RWPE2 (cell line): ENCODE measurements around the gene SPRY1.

Source experiments
- ATAC-seq: fragments of 200-7000 bp; cut with Tn5 transposase; 3 replicates; pipeline ENCODE4 v1.9.1; 2021; ENCODE audit warnings: low read depth
- DNase-seq: peaks from one replicate; pipeline ENCODE4 v3.0.0-alpha.2; 2020; ENCODE audit warnings: low spot score
- H3K27ac ChIP-seq: fragments of 450-650 bp; 2 replicates; pipeline ENCODE4 v1.5.1; 2017; ENCODE audit warnings: mild to moderate bottlenecking; ENCODE audit not compliant: poor library complexity, severe bottlenecking
- H3K27me3 ChIP-seq: fragments of 250-450 bp; sonication (Bioruptor Pico); 2 replicates; pipeline ENCODE4 v1.5.1; 2021; ENCODE audit warnings: mild to moderate bottlenecking, moderate library complexity; ENCODE audit not compliant: insufficient read depth, poor library complexity, severe bottlenecking
- H3K36me3 ChIP-seq: fragments of 250-450 bp; sonication (Bioruptor Pico); 2 replicates; pipeline ENCODE4 v1.5.1; 2020; ENCODE audit warnings: low read depth, mild to moderate bottlenecking, moderate library complexity
- H3K4me1 ChIP-seq: fragments of 250-450 bp; sonication (Bioruptor Pico); 2 replicates; pipeline ENCODE4 v1.5.1; 2021; ENCODE audit warnings: mild to moderate bottlenecking, moderate library complexity; ENCODE audit not compliant: insufficient read depth, poor library complexity, severe bottlenecking
- H3K4me3 ChIP-seq: fragments of 250-450 bp; sonication (Bioruptor Pico); 2 replicates; pipeline ENCODE4 v1.5.1; 2021; ENCODE audit warnings: mild to moderate bottlenecking, moderate library complexity; ENCODE audit not compliant: severe bottlenecking
- H3K9me3 ChIP-seq: fragments of 250-450 bp; sonication (Bioruptor Pico); 2 replicates; pipeline ENCODE4 v1.5.1; 2021; ENCODE audit warnings: mild to moderate bottlenecking, moderate library complexity; ENCODE audit not compliant: severe bottlenecking
- CTCF ChIP-seq: fragments of 450-650 bp; IDR thresholded peaks from one replicate; pipeline ENCODE4 v1.5.1; 2017; ENCODE audit warnings: mild to moderate bottlenecking, moderate library complexity; ENCODE audit not compliant: poor library complexity, severe bottlenecking

Gene SPRY1

GRCh38 chr4:123421227-123421936, 24.8 kb downstream of the SPRY1 start:
- Histone ChIP-seq H3K9me3 (no peaks in the 10 kb centered on the region), H3K36me3 (no peaks in the 10 kb centered on the region), H3K27ac (no peak overlapping the region), H3K4me1 (peaks cover 41% of the 10 kb centered on the region), H3K4me3 (no peak overlapping the region), H3K27me3 (no peaks in the 10 kb centered on the region)
- DNase-seq, result no peak
- ATAC-seq, result peak; percentile 36
- TF ChIP-seq CTCF, result no peak

DNA sequence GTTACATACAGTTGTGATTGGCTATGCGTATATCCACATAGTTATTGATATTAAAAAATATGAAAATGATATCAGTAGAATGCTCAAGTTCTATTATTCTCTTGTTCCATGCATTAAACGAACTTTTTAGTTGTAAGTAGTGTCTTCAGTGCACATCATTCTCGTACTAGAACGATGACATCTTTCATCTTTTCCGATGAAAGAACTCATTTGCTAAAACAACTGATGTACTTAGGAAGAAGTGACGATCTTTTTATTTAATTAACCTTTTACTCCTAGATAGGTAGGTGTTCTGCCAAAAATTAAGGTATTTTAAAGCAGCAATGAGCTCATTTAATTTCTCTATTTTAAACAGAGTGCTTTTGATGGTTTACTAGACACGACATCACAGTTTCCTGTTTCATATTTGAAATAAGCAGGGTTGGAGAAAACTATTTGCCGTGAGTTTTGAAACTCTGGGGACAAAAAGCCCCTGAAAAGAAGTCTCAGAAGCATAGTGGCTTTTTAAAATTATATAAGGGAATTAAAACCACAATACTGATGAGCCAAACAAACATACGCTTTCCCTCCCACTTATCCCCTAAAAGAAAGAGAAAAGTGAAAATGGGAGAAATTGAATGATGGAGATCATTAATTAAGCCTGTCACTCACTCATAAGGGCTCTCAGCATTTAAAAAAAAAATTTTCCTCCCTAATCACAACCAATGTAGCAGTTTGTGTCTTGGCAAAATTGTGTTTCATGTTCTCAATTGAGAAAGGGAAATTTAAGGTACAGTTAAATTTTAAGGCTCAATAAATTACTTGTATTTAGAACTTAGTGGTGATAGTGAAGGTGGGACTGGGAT, 25.6 kb downstream of the SPRY1 start:
- no peaks in the 10 kb centered on the region for H3K27me3 ChIP-seq
- H3K4me1 ChIP-seq, result peaks cover 34% of the 10 kb centered on the region
- DNase-seq (no peak), ATAC-seq (no peak)
- no peaks in the 10 kb centered on the region for H3K36me3 ChIP-seq
- TF ChIP-seq CTCF, result no peak
- no peak overlapping the region for H3K4me3 ChIP-seq
- H3K27ac ChIP-seq, result no peak overlapping the region
- no peaks in the 10 kb centered on the region for H3K9me3 ChIP-seq

- no peak overlapping the region for H3K27ac ChIP-seq
- H3K27me3 ChIP-seq, result no peaks in the 10 kb centered on the region
- no peak overlapping the region for H3K4me3 ChIP-seq
- DNase-seq (no peak), ATAC-seq (no peak)
- H3K4me1 ChIP-seq, result peaks cover 20% of the 10 kb centered on the region
- H3K36me3 ChIP-seq, result no peaks in the 10 kb centered on the region
- H3K9me3 ChIP-seq, result no peaks in the 10 kb centered on the region
- no peak for TF ChIP-seq CTCF
Measured at GRCh38 chr4:123423819-123424218, 27.2 kb downstream of the SPRY1 start.

DNA sequence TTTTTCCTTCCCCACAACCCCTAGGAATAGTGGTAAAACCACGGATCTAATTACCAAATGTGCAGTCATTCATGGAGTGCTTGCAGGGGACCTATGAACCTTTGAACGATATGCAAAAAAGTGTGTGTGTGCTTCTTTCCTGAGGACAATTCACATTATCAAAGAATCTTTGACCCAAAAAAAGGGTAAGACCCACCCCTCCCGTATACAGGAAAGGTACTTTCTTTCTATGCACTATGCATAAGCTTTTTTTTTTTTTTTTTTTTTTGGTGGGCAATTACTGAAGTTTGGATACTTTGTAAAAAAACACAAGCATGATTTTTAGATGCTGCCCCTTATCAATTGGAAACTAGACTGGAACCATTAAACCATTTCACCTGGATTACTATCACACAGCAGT, 31.4 kb downstream of the SPRY1 start:
- no peaks in the 10 kb centered on the region for H3K4me1 ChIP-seq
- no peaks in the 10 kb centered on the region for H3K36me3 ChIP-seq
- H3K4me3 ChIP-seq, result no peak overlapping the region
- H3K27ac ChIP-seq, result no peak overlapping the region
- ATAC-seq (no peak), DNase-seq (no peak)
- H3K27me3 ChIP-seq, result no peaks in the 10 kb centered on the region
- H3K9me3 ChIP-seq, result no peaks in the 10 kb centered on the region
- no peak for TF ChIP-seq CTCF
